Measurements from ENCODE around the gene SLC12A4. TPM values are rescaled to one million over a fixed set of nuclear protein-coding genes. Genes with fewer than 3 reads are reported as not detected.

The SLC12A4 gene
- total and polyA plus RNA-seq, 2 of the 13 experiments (the other 11 are each of a cell fraction or from before 2014, with no cell fraction given) = 65.1 to 84.3 TPM

DNA sequence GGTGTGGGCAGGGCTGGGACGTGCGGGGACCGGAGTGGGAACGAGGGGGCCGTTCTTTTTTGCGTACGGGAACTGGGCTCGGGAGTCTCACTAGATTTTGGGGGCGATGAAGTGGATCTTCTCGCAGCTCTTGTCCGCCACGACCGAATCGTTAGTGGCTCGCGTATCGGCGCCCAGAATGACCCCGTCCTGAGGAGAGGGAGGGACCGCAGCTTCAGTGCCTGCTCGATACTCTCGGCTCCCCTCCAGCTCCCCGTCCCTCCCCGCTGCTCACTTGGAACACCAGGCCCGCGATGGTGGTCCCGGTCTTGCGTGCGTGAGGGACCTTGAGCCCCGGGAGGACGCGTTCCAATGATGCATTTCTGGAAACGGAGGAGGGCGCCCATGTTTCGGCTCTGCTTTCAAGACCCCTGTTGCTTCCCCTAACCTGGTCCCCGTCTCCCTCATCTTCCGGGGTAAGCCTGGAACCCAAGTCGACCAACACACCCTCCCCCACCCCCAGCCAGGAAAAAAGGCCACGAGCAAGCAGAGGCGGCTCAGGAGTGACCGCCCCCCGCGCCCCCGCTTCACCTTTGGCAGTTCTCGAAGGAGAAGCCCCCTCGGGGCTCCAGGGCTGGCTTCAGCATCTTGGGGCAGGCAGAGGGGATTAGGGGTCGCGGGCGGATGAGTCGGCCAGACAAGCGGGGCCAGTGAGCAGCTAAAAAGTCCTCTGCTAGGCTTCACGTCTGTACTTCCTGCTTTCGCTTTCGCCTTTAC, 32.1 kb downstream of the SLC12A4 start, which contains the start of gene PSMB10 (continued):
- no peak for TF ChIP-seq MTA3 (CRISPR knock-in tag; IDR thresholded peaks at IDR 0.05)
- TF ChIP-seq, protein P1, sequence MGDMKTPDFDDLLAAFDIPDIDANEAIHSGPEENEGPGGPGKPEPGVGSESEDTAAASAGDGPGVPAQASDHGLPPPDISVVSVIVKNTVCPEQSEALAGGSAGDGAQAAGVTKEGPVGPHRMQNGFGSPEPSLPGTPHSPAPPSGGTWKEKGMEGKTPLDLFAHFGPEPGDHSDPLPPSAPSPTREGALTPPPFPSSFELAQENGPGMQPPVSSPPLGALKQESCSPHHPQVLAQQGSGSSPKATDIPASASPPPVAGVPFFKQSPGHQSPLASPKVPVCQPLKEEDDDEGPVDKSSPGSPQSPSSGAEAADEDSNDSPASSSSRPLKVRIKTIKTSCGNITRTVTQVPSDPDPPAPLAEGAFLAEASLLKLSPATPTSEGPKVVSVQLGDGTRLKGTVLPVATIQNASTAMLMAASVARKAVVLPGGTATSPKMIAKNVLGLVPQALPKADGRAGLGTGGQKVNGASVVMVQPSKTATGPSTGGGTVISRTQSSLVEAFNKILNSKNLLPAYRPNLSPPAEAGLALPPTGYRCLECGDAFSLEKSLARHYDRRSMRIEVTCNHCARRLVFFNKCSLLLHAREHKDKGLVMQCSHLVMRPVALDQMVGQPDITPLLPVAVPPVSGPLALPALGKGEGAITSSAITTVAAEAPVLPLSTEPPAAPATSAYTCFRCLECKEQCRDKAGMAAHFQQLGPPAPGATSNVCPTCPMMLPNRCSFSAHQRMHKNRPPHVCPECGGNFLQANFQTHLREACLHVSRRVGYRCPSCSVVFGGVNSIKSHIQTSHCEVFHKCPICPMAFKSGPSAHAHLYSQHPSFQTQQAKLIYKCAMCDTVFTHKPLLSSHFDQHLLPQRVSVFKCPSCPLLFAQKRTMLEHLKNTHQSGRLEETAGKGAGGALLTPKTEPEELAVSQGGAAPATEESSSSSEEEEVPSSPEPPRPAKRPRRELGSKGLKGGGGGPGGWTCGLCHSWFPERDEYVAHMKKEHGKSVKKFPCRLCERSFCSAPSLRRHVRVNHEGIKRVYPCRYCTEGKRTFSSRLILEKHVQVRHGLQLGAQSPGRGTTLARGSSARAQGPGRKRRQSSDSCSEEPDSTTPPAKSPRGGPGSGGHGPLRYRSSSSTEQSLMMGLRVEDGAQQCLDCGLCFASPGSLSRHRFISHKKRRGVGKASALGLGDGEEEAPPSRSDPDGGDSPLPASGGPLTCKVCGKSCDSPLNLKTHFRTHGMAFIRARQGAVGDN (CRISPR knock-in tag; IDR thresholded peaks at IDR 0.05) = no peak; the same call in 1 of the 2 replicates
- TF ChIP-seq, protein P2, sequence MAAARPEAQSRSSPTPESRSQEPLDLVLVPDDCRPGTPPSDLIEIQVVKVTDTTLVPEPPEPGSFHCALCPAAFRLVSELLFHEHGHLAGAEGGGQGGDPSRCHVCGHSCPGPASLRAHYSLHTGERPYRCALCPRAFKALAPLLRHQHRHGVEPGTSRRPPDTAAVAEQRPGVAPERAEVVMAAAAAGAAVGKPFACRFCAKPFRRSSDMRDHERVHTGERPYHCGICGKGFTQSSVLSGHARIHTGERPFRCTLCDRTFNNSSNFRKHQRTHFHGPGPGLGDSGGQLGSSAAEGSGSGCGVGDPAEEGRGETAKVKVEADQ (CRISPR knock-in tag; IDR thresholded peaks at IDR 0.05; ENCODE audit: borderline replicate concordance) = no peak
- no peak; the same call in 1 of the 2 replicates for TF ChIP-seq KDM3A (CRISPR knock-in tag; IDR thresholded peaks at IDR 0.05; ENCODE audit: low read depth)
- TF ChIP-seq TCF7L2 (IDR thresholded peaks at IDR 0.05; ENCODE audit: low read depth, low read length) = no peak
- TF ChIP-seq, protein P3, sequence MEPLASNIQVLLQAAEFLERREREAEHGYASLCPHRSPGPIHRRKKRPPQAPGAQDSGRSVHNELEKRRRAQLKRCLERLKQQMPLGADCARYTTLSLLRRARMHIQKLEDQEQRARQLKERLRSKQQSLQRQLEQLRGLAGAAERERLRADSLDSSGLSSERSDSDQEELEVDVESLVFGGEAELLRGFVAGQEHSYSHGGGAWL (CRISPR knock-in tag; IDR thresholded peaks at IDR 0.05) = no peak
- TF ChIP-seq, protein P4, sequence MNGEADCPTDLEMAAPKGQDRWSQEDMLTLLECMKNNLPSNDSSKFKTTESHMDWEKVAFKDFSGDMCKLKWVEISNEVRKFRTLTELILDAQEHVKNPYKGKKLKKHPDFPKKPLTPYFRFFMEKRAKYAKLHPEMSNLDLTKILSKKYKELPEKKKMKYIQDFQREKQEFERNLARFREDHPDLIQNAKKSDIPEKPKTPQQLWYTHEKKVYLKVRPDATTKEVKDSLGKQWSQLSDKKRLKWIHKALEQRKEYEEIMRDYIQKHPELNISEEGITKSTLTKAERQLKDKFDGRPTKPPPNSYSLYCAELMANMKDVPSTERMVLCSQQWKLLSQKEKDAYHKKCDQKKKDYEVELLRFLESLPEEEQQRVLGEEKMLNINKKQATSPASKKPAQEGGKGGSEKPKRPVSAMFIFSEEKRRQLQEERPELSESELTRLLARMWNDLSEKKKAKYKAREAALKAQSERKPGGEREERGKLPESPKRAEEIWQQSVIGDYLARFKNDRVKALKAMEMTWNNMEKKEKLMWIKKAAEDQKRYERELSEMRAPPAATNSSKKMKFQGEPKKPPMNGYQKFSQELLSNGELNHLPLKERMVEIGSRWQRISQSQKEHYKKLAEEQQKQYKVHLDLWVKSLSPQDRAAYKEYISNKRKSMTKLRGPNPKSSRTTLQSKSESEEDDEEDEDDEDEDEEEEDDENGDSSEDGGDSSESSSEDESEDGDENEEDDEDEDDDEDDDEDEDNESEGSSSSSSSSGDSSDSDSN (CRISPR knock-in tag; IDR thresholded peaks at IDR 0.05) = peak; percentile 73
- no peak for TF ChIP-seq NFYC (CRISPR knock-in tag; IDR thresholded peaks at IDR 0.05)
- peak; percentile 15; the same call in 1 of the 2 replicates for TF ChIP-seq ZFP90 (CRISPR knock-in tag; IDR thresholded peaks at IDR 0.05; ENCODE audit: borderline replicate concordance)
- TF ChIP-seq AKAP8 (CRISPR knock-in tag; IDR thresholded peaks at IDR 0.05) = no peak
- no peak for TF ChIP-seq FOXP1 (IDR thresholded peaks at IDR 0.05)
- TF ChIP-seq FOXP1 (CRISPR knock-in tag; IDR thresholded peaks at IDR 0.05) = no peak
- TF ChIP-seq, protein P5, sequence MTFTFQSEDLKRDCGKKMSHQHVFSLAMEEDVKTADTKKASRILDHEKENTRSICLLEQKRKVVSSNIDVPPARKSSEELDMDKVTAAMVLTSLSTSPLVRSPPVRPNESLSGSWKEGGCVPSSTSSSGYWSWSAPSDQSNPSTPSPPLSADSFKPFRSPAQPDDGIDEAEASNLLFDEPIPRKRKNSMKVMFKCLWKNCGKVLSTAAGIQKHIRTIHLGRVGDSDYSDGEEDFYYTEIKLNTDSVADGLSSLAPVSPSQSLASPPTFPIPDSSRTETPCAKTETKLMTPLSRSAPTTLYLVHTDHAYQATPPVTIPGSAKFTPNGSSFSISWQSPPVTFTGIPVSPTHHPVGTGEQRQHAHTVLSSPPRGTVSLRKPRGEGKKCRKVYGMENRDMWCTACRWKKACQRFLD (CRISPR knock-in tag; IDR thresholded peaks at IDR 0.05; ENCODE audit: borderline replicate concordance) = no peak
- TF ChIP-seq ZC3H13 (CRISPR knock-in tag; IDR thresholded peaks at IDR 0.05) = peak; percentile 74; the same call in 1 of the 2 replicates
- TF ChIP-seq ZNF564 (CRISPR knock-in tag; IDR thresholded peaks at IDR 0.05) = no peak
- TF ChIP-seq NFE2L2 (IDR thresholded peaks at IDR 0.05; ENCODE audit: low read length) = no peak
- TF ChIP-seq, protein P6, sequence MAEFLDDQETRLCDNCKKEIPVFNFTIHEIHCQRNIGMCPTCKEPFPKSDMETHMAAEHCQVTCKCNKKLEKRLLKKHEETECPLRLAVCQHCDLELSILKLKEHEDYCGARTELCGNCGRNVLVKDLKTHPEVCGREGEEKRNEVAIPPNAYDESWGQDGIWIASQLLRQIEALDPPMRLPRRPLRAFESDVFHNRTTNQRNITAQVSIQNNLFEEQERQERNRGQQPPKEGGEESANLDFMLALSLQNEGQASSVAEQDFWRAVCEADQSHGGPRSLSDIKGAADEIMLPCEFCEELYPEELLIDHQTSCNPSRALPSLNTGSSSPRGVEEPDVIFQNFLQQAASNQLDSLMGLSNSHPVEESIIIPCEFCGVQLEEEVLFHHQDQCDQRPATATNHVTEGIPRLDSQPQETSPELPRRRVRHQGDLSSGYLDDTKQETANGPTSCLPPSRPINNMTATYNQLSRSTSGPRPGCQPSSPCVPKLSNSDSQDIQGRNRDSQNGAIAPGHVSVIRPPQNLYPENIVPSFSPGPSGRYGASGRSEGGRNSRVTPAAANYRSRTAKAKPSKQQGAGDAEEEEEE (CRISPR knock-in tag; IDR thresholded peaks at IDR 0.05; ENCODE audit: borderline replicate concordance) = 0 out of 2 replicates have a peak, but pooled peaks have one; percentile 21
- TF ChIP-seq ZNF672 (CRISPR knock-in tag; IDR thresholded peaks at IDR 0.05) = no peak
- TF ChIP-seq FOXJ3 (CRISPR knock-in tag; IDR thresholded peaks at IDR 0.05; ENCODE audit: borderline replicate concordance) = no peak
